H9 (cell line): ENCODE results near the gene VMAC. TPM values are rescaled to one million over a fixed set of nuclear protein-coding genes. Genes with fewer than 3 reads are reported as not detected.
A peak's percentile ranks its signal among the peaks of the same experiment; 100 is the strongest.

ENCODE experiments used
- DNase-seq: peaks from one replicate; pipeline ENCODE4 v3.0.0-alpha.2; 2017
- H2AFZ ChIP-seq: one replicate; pipeline ENCODE4 v1.6.1; 2013; ENCODE audit warnings: mild to moderate bottlenecking, low read length, control low read depth, moderate library complexity
- H2AK5ac ChIP-seq: 2 replicates; pipeline ENCODE4 v1.6.1; 2013; ENCODE audit warnings: low read length, control low read depth, mixed read lengths; ENCODE audit not compliant: insufficient read length
- H2BK120ac ChIP-seq: one replicate; pipeline ENCODE4 v1.6.1; 2013; ENCODE audit warnings: low read depth, mild to moderate bottlenecking, low read length, control low read depth, inconsistent platforms; ENCODE audit not compliant: poor library complexity, severe bottlenecking
- H2BK12ac ChIP-seq: 2 replicates; pipeline ENCODE4 v1.6.1; 2013; ENCODE audit warnings: low read length, control low read depth, mixed read lengths, low read depth; ENCODE audit not compliant: insufficient read length
- H2BK15ac ChIP-seq: 2 replicates; pipeline ENCODE4 v1.6.1; 2013; ENCODE audit warnings: low read depth, low read length, control low read depth
- H2BK20ac ChIP-seq: one replicate; pipeline ENCODE4 v1.6.1; 2013; ENCODE audit warnings: low read depth, mild to moderate bottlenecking, low read length, control low read depth, inconsistent platforms; ENCODE audit not compliant: poor library complexity, severe bottlenecking
- H2BK5ac ChIP-seq: 2 replicates; pipeline ENCODE4 v1.6.1; 2013; ENCODE audit warnings: low read length, control low read depth, mixed read lengths; ENCODE audit not compliant: insufficient read length
- H3K14ac ChIP-seq: 2 replicates; pipeline ENCODE4 v1.6.1; 2013; ENCODE audit warnings: low read length, control low read depth; ENCODE audit not compliant: insufficient read depth
- H3K18ac ChIP-seq: 2 replicates; pipeline ENCODE4 v1.6.1; 2013; ENCODE audit warnings: low read depth, mild to moderate bottlenecking, mixed read lengths, low read length, control low read depth; ENCODE audit not compliant: insufficient read length
- H3K23ac ChIP-seq: 2 replicates; pipeline ENCODE4 v1.6.1; 2013; ENCODE audit warnings: low read length, control low read depth, mixed read lengths, low read depth; ENCODE audit not compliant: insufficient read length
- H3K23me2 ChIP-seq: 2 replicates; pipeline ENCODE4 v1.6.1; 2013; ENCODE audit warnings: low read depth, mild to moderate bottlenecking, mixed read lengths, low read length, control low read depth; ENCODE audit not compliant: insufficient read length, poor library complexity, severe bottlenecking
- H3K27ac ChIP-seq: 2 replicates; pipeline ENCODE4 v1.5.1; 2013; ENCODE audit warnings: low read length, control low read depth, mixed read lengths, low read depth; ENCODE audit not compliant: insufficient read length
- H3K27me3 ChIP-seq: 2 replicates; pipeline ENCODE4 v1.6.1; 2013; ENCODE audit warnings: low read length, control low read depth, inconsistent platforms; ENCODE audit not compliant: insufficient read depth
- H3K4ac ChIP-seq: 2 replicates; pipeline ENCODE4 v1.6.1; 2013; ENCODE audit warnings: low read depth, mild to moderate bottlenecking, control low read depth, inconsistent platforms, low read length, moderate library complexity
- H3K4me1 ChIP-seq: 2 replicates; pipeline ENCODE4 v1.6.1; 2013; ENCODE audit warnings: low read length, control low read depth, inconsistent platforms; ENCODE audit not compliant: insufficient read depth
- H3K4me2 ChIP-seq: 2 replicates; pipeline ENCODE4 v1.6.1; 2013; ENCODE audit warnings: low read length, control low read depth, mixed read lengths; ENCODE audit not compliant: insufficient read length, insufficient read depth
- H3K56ac ChIP-seq: 2 replicates; pipeline ENCODE4 v1.6.1; 2013; ENCODE audit warnings: low read depth, mild to moderate bottlenecking, mixed read lengths, low read length, control low read depth; ENCODE audit not compliant: insufficient read length
- H3K79me1 ChIP-seq: 2 replicates; pipeline ENCODE4 v1.6.1; 2013; ENCODE audit warnings: low read depth, mild to moderate bottlenecking, moderate library complexity, low read length, control low read depth, inconsistent platforms; ENCODE audit not compliant: insufficient read depth, poor library complexity, severe bottlenecking
- H3K79me2 ChIP-seq: 2 replicates; pipeline ENCODE4 v1.6.1; 2013; ENCODE audit warnings: low read length, control low read depth, inconsistent platforms; ENCODE audit not compliant: insufficient read depth
- H3K9ac ChIP-seq: 2 replicates; pipeline ENCODE4 v1.6.1; 2013; ENCODE audit warnings: low read length, control low read depth, mixed read lengths; ENCODE audit not compliant: insufficient read length; ENCODE audit errors: extremely low read depth
- H3K9me3 ChIP-seq: one replicate; pipeline ENCODE4 v1.6.1; 2013; ENCODE audit warnings: low read depth, low read length, inconsistent platforms; ENCODE audit not compliant: control insufficient read depth
- H3T11ph ChIP-seq: one replicate; pipeline ENCODE4 v1.6.1; 2013; ENCODE audit warnings: mild to moderate bottlenecking, low read length, control low read depth, inconsistent platforms
- H4K20me1 ChIP-seq: one replicate; pipeline ENCODE4 v1.6.1; 2013; ENCODE audit not compliant: control insufficient read depth, insufficient read length, insufficient read depth
- H4K5ac ChIP-seq: 2 replicates; pipeline ENCODE4 v1.6.1; 2013; ENCODE audit warnings: low read depth, mild to moderate bottlenecking, mixed read lengths, low read length, control low read depth; ENCODE audit not compliant: insufficient read length
- H4K8ac ChIP-seq: replicated peaks from 2 replicates; pipeline ENCODE4 v1.6.1; 2013; ENCODE audit warnings: low read length, control low read depth, mixed read lengths, low read depth; ENCODE audit not compliant: insufficient read length
- H4K91ac ChIP-seq: 2 replicates; pipeline ENCODE4 v1.6.1; 2013; ENCODE audit warnings: low read depth, mild to moderate bottlenecking, moderate library complexity, mixed read lengths, low read length, control low read depth; ENCODE audit not compliant: insufficient read length
- H3K27ac Mint-ChIP-seq, 3 experiments: 2 replicates in 2 of 3; 3 replicates in 1 of 3; pipeline ENCODE4 v1.8.0; 2020 to 2021; ENCODE audit warnings: mixed read lengths in 3 of 3, mild to moderate bottlenecking in 1 of 3, moderate library complexity in 1 of 3
- H3K27me3 Mint-ChIP-seq: 2 replicates; pipeline ENCODE4 v1.8.0; 2021; ENCODE audit warnings: low read depth, mild to moderate bottlenecking, moderate library complexity, mixed read lengths
- H3K36me3 Mint-ChIP-seq, 3 experiments: 2 replicates in 2 of 3; 3 replicates in 1 of 3; pipeline ENCODE4 v1.8.0; 2020 to 2021; ENCODE audit warnings: low read depth in 3 of 3, mixed read lengths in 3 of 3; ENCODE audit not compliant: insufficient read depth in 1 of 3
- H3K4me1 Mint-ChIP-seq, 2 experiments: 2 replicates each; pipeline ENCODE4 v1.8.0; 2020; ENCODE audit warnings: mixed read lengths in 2 of 2
- H3K4me3 Mint-ChIP-seq, 2 experiments: 2 replicates in 1 of 2; 3 replicates in 1 of 2; pipeline ENCODE4 v1.8.0; 2020 to 2021; ENCODE audit warnings: mild to moderate bottlenecking in 2 of 2, mixed read lengths in 2 of 2, moderate library complexity in 1 of 2
- H3K9me3 Mint-ChIP-seq, 2 experiments: 2 replicates in 1 of 2; 3 replicates in 1 of 2; pipeline ENCODE4 v1.8.0; 2020; ENCODE audit warnings: mild to moderate bottlenecking in 2 of 2, mixed read lengths in 2 of 2, moderate library complexity in 1 of 2
- CTCF ChIP-seq: fragments of 200-600 bp; sonication (generic); conservative IDR thresholded peaks from 3 replicates; pipeline ENCODE4 v1.8.0; 2021; ENCODE audit warnings: antibody characterized with exemption, mild to moderate bottlenecking
- WGBS: extraction: QIAGEN DNeasy Blood & Tissue Kit; methylation state at CpG from one replicate; pipeline ENCODE4 v1.1.7; 2013; ENCODE audit warnings: missing lambda C conversion rate, low lambda C conversion rate, mixed read lengths; ENCODE audit not compliant: insufficient read length; ENCODE audit errors: extremely low coverage; 5-methylcytosine and 5-hydroxymethylcytosine counted together
- total RNA-seq: library from RNA; stranded (reverse); gene quantifications from 2 replicates; pipeline ENCODE4 v1.2.1, GENCODE V29; 2021

The VMAC gene
- total RNA-seq, 1 experiment from 2014 or later, result 2.2 TPM

- DNase-seq, result no peak
- H3K27ac Mint-ChIP-seq, result peak overlapping the region in 1 of 3 experiments; percentile 86; a peak in 1 of 7 replicates
- no peaks in the 10 kb centered on the region for H3K9me3 ChIP-seq
Measured at GRCh38 chr19:5864725-5865486, 39.8 kb upstream of the VMAC start.

More at GRCh38 chr19:5864725-5865486, 39.8 kb upstream of the VMAC start:
- Histone ChIP-seq H3K4me2 (no peak overlapping the region), H2BK120ac (no peak overlapping the region), H3K23ac (no peak overlapping the region), H3K18ac (no peak overlapping the region), H3K56ac (no peak overlapping the region), H2BK15ac (no peak overlapping the region), H3K4me1 (no peaks in the 10 kb centered on the region), H3K23me2 (no peaks in the 10 kb centered on the region), H3K27ac (no peak overlapping the region), H4K20me1 (no peaks in the 10 kb centered on the region), H4K8ac (no peak overlapping the region), H2BK5ac (no peak overlapping the region), H3K14ac (no peak overlapping the region), H2BK12ac (no peak overlapping the region), H2AK5ac (no peak overlapping the region), H3K79me1 (no peaks in the 10 kb centered on the region), H4K91ac (no peak overlapping the region), H3K79me2 (no peaks in the 10 kb centered on the region), H2AFZ (no peak overlapping the region), H3K4ac (no peak overlapping the region), H3K27me3 (no peaks in the 10 kb centered on the region), H4K5ac (no peak overlapping the region), H2BK20ac (no peak overlapping the region), H3T11ph (no peak overlapping the region), H3K9ac (no peak overlapping the region)
- peak; percentile 43; the same call in 2 of the 3 replicates for TF ChIP-seq CTCF
- WGBS, result no CpG with 5 or more reads among the region's 14 CpGs
- no peaks in the 10 kb centered on the region for H3K9me3 Mint-ChIP-seq
- H3K4me3 Mint-ChIP-seq, result no peak overlapping the region
- peaks cover 31% of the 10 kb centered on the region for H3K27me3 Mint-ChIP-seq
- no peaks in the 10 kb centered on the region for H3K36me3 Mint-ChIP-seq
- no peaks in the 10 kb centered on the region; a peak in 1 of 4 replicates for H3K4me1 Mint-ChIP-seq
